Bronchus fibroblast of lung (primary cell): ENCODE data around the gene OR4S2. TPM values are rescaled to one million over a fixed set of nuclear protein-coding genes. Genes with fewer than 3 reads are reported as not detected.

Experiments used
- total RNA-seq: library from RNA; depleted of rRNA; stranded (reverse); fragments of >200 nt; gene quantifications from 2 replicates; pipeline ENCODE4 v1.2.3, GENCODE V29; 2015

OR4S2 gene, protein sequence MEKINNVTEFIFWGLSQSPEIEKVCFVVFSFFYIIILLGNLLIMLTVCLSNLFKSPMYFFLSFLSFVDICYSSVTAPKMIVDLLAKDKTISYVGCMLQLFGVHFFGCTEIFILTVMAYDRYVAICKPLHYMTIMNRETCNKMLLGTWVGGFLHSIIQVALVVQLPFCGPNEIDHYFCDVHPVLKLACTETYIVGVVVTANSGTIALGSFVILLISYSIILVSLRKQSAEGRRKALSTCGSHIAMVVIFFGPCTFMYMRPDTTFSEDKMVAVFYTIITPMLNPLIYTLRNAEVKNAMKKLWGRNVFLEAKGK
- not detected in 2 replicates for total RNA-seq

DNA sequence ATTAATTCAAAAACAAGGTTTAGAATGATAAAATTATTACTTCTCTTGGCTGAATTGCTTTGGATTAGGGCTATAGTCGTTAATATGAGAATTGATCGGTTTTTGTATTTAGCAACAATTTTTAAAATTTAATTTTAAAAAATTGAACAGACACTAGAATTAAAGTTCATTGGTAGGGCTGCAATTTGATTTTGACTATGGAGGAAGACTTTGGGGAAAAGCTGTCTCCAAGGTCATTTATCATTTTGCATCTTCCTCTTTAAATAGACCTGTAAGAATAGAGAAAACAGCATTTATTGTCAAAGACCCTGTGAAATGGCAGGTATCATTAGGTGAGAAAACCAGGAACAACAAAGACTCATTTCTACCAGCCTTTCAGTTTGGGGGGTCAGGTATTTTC, at the start of gene OR4S2:
Gene OR4S2, plus strand, starts transcription at position 301 of the 400 bp plus-strand sequence. CDS start 2,577 bp downstream, outside the sequence.

DNA sequence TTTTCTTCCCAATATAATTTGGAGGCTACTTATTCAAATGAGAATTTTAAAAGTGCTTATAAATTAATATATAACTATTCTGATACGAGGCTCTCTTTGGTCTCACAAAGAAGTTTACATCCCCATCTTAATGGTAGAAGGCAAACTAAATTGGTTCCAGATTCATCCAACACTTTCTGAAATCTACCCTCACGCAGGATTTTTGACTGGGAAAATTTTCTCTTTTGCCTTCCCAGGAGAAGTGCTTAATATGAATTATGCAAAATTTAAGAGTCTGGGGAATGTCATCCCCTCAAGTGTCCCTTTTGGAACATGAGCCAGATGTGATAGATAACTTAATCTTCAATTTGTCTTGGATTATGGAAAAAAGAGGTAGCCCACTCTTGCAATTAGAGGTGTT, 40.6 kb upstream of the OR4S2 start, which contains the start of gene OR4C11:
Gene OR4C11, minus strand, starts transcription at position 101 of the 400 bp plus-strand sequence. CDS start 3,272 bp downstream, outside the sequence.

DNA sequence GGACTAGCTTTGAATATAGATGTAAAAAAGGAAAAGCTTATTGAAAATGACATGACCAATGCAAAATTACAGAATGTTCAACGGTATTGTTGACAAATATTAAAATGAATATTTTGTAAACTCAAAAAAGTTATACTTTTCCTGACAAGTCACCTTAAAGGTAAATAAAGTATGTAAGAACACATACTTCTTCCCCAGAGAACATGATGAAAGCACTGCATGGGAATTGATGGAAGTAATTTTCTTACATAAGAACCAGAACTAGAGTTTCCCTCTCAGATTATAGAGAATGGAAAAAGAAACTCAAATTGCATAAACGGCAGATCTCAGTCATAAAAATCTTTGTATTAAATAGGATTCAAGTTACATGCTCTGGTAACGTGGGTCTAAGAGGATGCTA, 13.3 kb upstream of the OR4S2 start, which contains the start of gene OR4P4:
Gene OR4P4, plus strand, starts transcription at position 301 of the 400 bp plus-strand sequence.

DNA sequence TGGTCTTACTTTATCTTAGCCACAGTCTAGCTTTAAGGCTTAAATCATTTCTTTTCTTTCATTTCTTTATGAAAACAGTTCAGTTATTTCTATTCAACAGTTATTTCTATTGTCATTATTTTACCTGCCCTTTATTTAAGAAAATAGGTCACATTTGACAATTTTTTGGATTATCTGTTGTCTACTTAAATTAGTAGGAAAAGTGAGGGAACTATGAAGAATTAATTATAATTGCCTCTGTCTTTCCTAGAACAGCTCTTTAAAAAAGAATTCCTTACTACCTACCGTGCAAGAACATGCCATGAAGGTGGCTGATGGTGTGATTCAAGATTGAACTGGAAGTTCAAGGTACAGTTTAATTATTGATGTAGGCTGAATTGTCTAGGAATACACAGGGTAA, 13.8 kb downstream of the OR4S2 start, which contains the start of gene OR4C6:
Gene OR4C6, plus strand, starts transcription at position 301 of the 400 bp plus-strand sequence. CDS start 2,966 bp downstream, outside the sequence.

Other genes starting within 250 kb of the OR4S2 start
- not detected in 2 replicates for gene OR4C15, start 93.9 kb upstream of the OR4S2 start, total RNA-seq
- gene OR4C16, start 76.2 kb upstream of the OR4S2 start, total RNA-seq: not detected in 2 replicates
- not detected in 2 replicates for gene OR4C11, start 40.7 kb upstream of the OR4S2 start, total RNA-seq
- not detected in 2 replicates for gene OR4P4, start 13.2 kb upstream of the OR4S2 start, total RNA-seq
- not detected in 2 replicates for gene OR4C6, start 13.9 kb downstream of the OR4S2 start, total RNA-seq
- gene OR5D13, start 125.1 kb downstream of the OR4S2 start, total RNA-seq: not detected in 2 replicates
- gene OR5D14, start 147.2 kb downstream of the OR4S2 start, total RNA-seq: not detected in 2 replicates
- gene OR5L1, start 163.0 kb downstream of the OR4S2 start, total RNA-seq: not detected in 2 replicates
- not detected in 2 replicates for gene OR5D18, start 171.3 kb downstream of the OR4S2 start, total RNA-seq
- not detected in 2 replicates for gene OR5L2, start 178.9 kb downstream of the OR4S2 start, total RNA-seq
- gene OR5D16, start 190.4 kb downstream of the OR4S2 start, total RNA-seq: not detected in 2 replicates
- gene TRIM51, start 235.0 kb downstream of the OR4S2 start, total RNA-seq: not detected in 2 replicates